ENCODE measurements around the gene NOS1AP.

The NOS1AP gene

GRCh38 chr1:162087574-162087973 is 18.1 kb downstream of the NOS1AP start:
- in situ Hi-C loops (cut with MboI; ENCODE audit: low sequenced_read_pairs), result no loop called here

DNA sequence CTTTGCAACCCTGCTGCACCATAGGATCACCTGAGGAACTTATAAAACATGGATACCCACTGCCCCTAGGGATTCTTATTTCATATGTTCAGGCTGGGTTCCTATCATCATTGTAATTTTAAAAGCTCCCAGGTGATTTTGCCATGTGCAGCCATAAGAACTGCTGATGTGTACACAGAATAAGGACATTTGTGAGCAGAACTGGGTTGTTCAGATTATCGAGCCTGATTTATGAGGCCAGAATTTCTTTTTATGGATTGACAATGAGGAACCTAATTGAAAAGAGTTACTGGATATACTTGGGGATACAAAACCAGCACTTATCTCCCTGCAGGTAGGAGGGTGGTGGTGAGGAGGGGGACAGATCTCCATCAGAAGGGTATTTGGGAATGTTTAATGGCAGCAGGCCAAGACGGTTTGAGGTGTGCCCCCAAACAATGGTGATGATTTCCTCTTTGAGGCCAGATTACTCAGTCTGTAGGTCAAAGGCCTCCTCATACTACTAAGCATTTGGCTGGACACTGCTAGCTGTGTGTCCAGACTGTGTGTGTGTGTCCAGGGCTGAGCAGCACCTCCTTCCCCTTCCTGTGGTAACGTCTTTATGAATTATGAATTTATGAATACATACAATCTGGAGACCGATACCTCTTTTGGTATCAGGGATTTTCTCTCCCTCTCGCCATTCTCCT is 18.9 kb downstream of the NOS1AP start:
- in situ Hi-C loops (cut with MboI; ENCODE audit: low sequenced_read_pairs), result no loop called here

GRCh38 chr1:162089748-162090147 is 20.3 kb downstream of the NOS1AP start:
- in situ Hi-C loops (cut with MboI; ENCODE audit: low sequenced_read_pairs), result no loop called here

- in situ Hi-C loops (cut with MboI; ENCODE audit: low sequenced_read_pairs), result no loop called here
These were observed 20.9 kb downstream of the NOS1AP start for GRCh38 chr1:162090378-162090777.

- in situ Hi-C loops (cut with MboI; ENCODE audit: low sequenced_read_pairs), result no loop called here
These were observed 22.4 kb downstream of the NOS1AP start for GRCh38 chr1:162091681-162092524.

- in situ Hi-C loops (cut with MboI; ENCODE audit: low sequenced_read_pairs), result no loop called here
These were observed 23.6 kb downstream of the NOS1AP start for GRCh38 chr1:162093095-162093494.

DNA sequence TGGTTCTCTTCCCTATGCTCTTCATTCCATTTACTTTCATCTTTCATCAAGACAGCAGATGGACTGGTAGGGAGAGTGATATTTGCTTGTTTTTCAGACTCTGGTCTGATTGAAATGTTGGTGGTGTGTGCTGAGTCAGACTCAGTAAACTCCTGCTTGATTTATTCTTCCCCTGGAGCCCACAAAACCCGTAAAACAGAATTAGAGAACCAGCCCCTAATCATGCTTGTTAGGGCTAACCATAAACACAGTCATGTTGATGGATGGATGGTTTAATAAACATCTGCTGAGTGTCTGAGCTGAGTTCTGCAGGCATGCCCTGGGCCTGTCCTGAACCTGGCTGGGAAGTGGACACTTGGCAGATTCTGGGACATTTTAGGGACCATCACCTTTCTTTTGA is 24.8 kb downstream of the NOS1AP start:
- in situ Hi-C loops (cut with MboI; ENCODE audit: low sequenced_read_pairs), result no loop called here

DNA sequence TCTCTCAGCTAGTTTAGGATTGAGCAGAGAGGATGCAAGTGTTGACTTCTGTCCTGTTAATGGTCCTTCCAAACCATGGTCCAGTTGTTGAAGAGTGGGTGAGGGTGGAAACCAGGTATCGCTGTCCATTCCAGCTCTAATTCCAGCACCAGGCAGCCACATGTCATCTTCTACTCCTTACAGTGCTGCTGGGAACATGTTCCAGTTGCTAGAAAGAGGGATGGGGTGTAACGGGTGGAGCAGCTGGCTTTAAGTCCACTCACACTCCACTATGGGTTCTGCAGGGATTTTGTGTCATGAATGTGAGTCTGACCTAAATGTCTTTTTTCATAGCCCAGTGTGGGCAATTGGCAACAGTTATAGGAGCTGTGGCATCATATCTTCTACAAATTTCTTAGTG is 25.2 kb downstream of the NOS1AP start:
- in situ Hi-C loops (cut with MboI; ENCODE audit: low sequenced_read_pairs), result no loop called here

- in situ Hi-C loops (cut with MboI; ENCODE audit: low sequenced_read_pairs), result no loop called here
These were observed 38.4 kb downstream of the NOS1AP start for GRCh38 chr1:162107911-162108310.

DNA sequence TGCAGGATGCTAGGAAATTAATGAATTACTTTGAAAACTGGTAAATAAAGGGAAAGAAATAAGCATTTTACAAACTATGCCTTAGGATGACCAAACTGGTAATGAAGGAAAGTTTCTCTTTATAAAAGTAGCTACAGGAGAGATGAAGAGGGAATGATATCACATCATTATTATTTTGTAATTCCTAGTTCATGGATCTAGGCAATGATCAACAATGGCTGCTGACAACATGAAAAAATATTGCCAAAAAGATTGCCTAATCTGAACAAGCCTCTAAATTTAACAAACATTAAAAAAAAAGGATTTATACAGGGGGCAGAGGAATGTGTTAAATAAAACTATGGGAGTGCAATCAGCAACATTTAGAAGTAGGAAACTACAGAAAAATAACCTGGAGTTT is 38.9 kb downstream of the NOS1AP start:
- in situ Hi-C loops (cut with MboI; ENCODE audit: low sequenced_read_pairs), result no loop called here

DNA sequence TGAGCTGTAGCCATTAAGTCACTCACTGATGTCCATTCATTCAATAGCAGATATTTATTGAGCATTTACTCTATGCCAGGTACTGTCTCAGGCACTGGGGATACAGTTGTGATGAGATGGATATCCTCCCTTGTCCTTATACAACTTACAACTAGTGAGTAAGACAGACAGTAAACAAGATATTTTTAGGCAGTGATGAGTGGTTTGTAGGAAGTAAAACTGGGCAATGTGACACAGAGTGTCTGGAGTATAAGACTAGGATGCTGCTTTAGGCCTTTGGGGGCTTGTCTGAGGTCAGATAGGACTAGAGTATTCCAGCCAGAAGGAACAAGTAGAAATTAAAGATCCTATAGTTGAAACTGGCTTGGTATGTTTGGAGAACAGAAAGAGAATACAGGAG is 41.4 kb downstream of the NOS1AP start:
- in situ Hi-C loops (cut with MboI; ENCODE audit: low sequenced_read_pairs), result no loop called here

GRCh38 chr1:162111572-162111971 is 42.1 kb downstream of the NOS1AP start:
- in situ Hi-C loops (cut with MboI; ENCODE audit: low sequenced_read_pairs), result no loop called here

DNA sequence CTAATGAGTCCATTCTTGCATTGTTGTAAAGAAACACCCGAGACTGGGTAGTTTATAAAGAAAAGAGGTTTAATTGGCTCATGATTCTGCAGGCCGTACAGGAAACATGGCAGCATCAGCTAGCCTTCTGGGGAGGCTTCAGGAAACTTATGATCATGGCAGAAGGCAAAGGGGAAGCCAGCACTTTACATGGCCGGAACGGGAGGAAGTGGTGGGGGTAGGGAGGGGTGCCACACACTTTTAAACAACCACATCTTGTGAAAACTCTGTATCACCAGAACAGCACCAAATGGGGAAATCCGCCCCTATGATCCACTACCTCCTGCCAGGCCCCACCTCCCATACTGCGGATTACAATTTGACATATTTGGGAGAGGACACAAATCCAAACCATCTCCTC is 43.9 kb downstream of the NOS1AP start:
- in situ Hi-C loops (cut with MboI; ENCODE audit: low sequenced_read_pairs), result no loop called here

- in situ Hi-C loops (cut with MboI; ENCODE audit: low sequenced_read_pairs), result no loop called here
These were observed 47.7 kb downstream of the NOS1AP start for GRCh38 chr1:162117039-162117774.

DNA sequence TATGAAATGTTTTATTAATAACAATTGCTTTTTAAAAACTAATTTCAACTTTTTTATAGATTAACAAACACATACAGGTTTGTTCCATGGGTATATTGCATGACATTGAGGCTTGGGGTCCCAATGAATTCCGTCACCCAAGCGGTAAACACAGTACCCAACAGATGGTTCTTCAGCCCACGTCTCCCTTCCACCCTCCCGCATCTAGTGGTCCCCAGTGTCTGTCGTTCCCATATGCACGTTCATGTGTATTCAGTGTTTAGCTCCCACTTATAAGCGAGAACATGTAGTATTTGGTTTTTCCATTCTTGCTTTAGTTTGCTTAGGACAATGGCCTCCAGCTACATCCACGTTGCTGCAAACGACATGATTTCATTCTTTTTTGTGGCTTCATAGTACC is 48.6 kb downstream of the NOS1AP start:
- in situ Hi-C loops (cut with MboI; ENCODE audit: low sequenced_read_pairs), result no loop called here

- in situ Hi-C loops (cut with MboI; ENCODE audit: low sequenced_read_pairs), result no loop called here
These were observed 59.3 kb downstream of the NOS1AP start for GRCh38 chr1:162128693-162129356.

DNA sequence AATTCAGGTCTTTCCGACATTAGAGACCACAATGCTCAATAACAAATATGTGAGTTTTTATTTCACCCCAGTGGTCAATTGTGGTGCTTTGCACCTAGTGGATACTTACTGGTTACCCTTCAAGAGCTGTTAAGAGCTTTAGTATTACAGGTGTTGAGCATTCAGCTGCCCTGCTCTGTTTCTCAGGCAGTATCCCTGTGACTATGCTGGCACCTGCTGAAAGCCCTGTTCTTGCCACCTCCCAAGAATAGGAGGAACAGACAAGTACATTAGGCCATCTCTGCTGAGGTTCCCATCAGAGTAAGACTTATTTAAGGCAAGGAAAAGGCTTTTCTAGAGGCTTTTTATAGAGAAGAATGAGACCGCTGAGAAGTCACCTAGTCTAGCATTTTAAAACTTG is 60.8 kb downstream of the NOS1AP start:
- in situ Hi-C loops (cut with MboI; ENCODE audit: low sequenced_read_pairs), result no loop called here

GRCh38 chr1:162131400-162132321 is 62.2 kb downstream of the NOS1AP start:
- in situ Hi-C loops (cut with MboI; ENCODE audit: low sequenced_read_pairs), result no loop called here

DNA sequence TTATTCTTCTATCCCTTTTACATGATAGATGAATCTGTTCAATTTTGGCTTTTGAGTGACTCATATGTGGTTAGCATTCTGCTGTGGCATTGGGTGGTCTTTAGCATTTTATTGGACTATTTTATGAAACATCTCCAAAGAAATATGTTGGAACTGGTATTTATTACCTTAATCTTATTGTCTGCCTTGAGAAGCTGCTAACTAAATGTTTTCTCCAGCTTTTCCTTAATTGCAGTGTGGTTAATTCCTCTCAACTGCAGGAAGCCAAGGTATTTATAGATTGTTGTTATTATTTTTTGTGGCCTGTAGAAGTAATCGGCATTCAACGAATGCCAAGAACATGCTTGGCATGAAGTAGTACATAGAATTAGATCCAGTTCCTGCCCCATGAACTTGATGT is 64.1 kb downstream of the NOS1AP start:
- in situ Hi-C loops (cut with MboI; ENCODE audit: low sequenced_read_pairs), result no loop called here

- in situ Hi-C loops (cut with MboI; ENCODE audit: low sequenced_read_pairs), result no loop called here
These were observed 65.2 kb downstream of the NOS1AP start for GRCh38 chr1:162134646-162135045.

All from HL-60/S4 treated with retinoic acid at 250 ng/mL for 4 days and 3 days (cell line).